HEK293 (cell line): ENCODE measurements around the gene TREM1.

Experiments
- CTCF ChIA-PET: fragments of 350-600 bp; formaldehyde crosslinking; extraction: SDS; loops from one replicate; lab custom pipeline; 2021; ENCODE audit warnings: antibody characterized with exemption; lab: Yijun Ruan, JAX
- POLR2A ChIA-PET: fragments of 300-600 bp; formaldehyde crosslinking; extraction: SDS; loops from one replicate; lab custom pipeline; 2020; ENCODE audit warnings: antibody characterized with exemption, inconsistent platforms; lab: Yijun Ruan, JAX
- H3K27ac ChIP-seq: fragments of 200-500 bp; sonication (Bioruptor generic); 2 replicates; pipeline ENCODE4 v1.5.1; 2014; ENCODE audit warnings: low read depth, low read length, control low read depth, inconsistent platforms; ENCODE audit errors: extremely low read depth
- H3K36me3 ChIP-seq, 2 experiments: fragments of 200-500 bp in 1 of 2; sonication (Bioruptor generic) in 1 of 2; 1 replicate in 1 of 2; 2 replicates in 1 of 2; pipeline ENCODE4 v1.5.1; 2014 to 2017; ENCODE audit warnings: inconsistent platforms in 2 of 2, low read length in 2 of 2; ENCODE audit not compliant: control insufficient read depth in 2 of 2, insufficient read depth in 1 of 2
- H3K4me1 ChIP-seq: fragments of 200-500 bp; sonication (Bioruptor generic); 2 replicates; pipeline ENCODE4 v1.5.1; 2014; ENCODE audit warnings: mild to moderate bottlenecking, low read length, inconsistent platforms; ENCODE audit not compliant: control insufficient read depth, insufficient read depth
- H3K4me3 ChIP-seq: 2 replicates; pipeline ENCODE4 v1.5.1; 2011; ENCODE audit warnings: low read depth, mild to moderate bottlenecking, control low read depth, low read length, moderate library complexity
- H3K9me3 ChIP-seq: fragments of 200-500 bp; sonication (Bioruptor generic); 2 replicates; pipeline ENCODE4 v1.5.1; 2014; ENCODE audit warnings: low read depth, low read length, inconsistent platforms; ENCODE audit not compliant: control insufficient read depth, insufficient read depth
- CTCF ChIP-seq: fragments of 450-650 bp; formaldehyde crosslinking; IDR thresholded peaks from 2 replicates; pipeline ENCODE4 v1.5.1; 2016; ENCODE audit warnings: missing biosample characterization, missing genetic modification characterization
- GLIS1 ChIP-seq: fragments of 450-650 bp; formaldehyde crosslinking; IDR thresholded peaks from 2 replicates; pipeline ENCODE4 v1.5.1; 2016; ENCODE audit warnings: missing biosample characterization, missing genetic modification characterization
- GLIS2 ChIP-seq: fragments of 450-650 bp; formaldehyde crosslinking; IDR thresholded peaks from 2 replicates; pipeline ENCODE4 v1.5.1; 2016; ENCODE audit warnings: missing biosample characterization, missing genetic modification characterization
- KLF1 ChIP-seq: fragments of 450-650 bp; formaldehyde crosslinking; IDR thresholded peaks from 2 replicates; pipeline ENCODE4 v1.5.1; 2016; ENCODE audit warnings: missing biosample characterization, missing genetic modification characterization
- OSR2 ChIP-seq: fragments of 450-650 bp; formaldehyde crosslinking; IDR thresholded peaks from 2 replicates; pipeline ENCODE4 v1.5.1; 2016; ENCODE audit warnings: missing biosample characterization, missing genetic modification characterization
- REPIN1 ChIP-seq: fragments of 450-650 bp; formaldehyde crosslinking; IDR thresholded peaks from 2 replicates; pipeline ENCODE4 v1.5.1; 2017; ENCODE audit warnings: missing biosample characterization, missing genetic modification characterization, low read depth
- SCRT1 ChIP-seq: fragments of 450-650 bp; formaldehyde crosslinking; IDR thresholded peaks from 2 replicates; pipeline ENCODE4 v1.5.1; 2016; ENCODE audit warnings: missing biosample characterization, missing genetic modification characterization, borderline replicate concordance
- SETDB1 ChIP-seq: IDR thresholded peaks from one replicate; pipeline ENCODE4 v1.6.1; 2017; ENCODE audit warnings: mild to moderate bottlenecking, low read length, moderate library complexity, mixed read lengths; ENCODE audit not compliant: insufficient read length
- SP2 ChIP-seq: fragments of 450-650 bp; formaldehyde crosslinking; IDR thresholded peaks from 2 replicates; pipeline ENCODE4 v1.5.1; 2016; ENCODE audit warnings: missing biosample characterization, missing genetic modification characterization
- SP7 ChIP-seq: fragments of 450-650 bp; formaldehyde crosslinking; IDR thresholded peaks from 2 replicates; pipeline ENCODE4 v1.5.1; 2016; ENCODE audit warnings: missing biosample characterization, missing genetic modification characterization
- TRIM28 ChIP-seq: IDR thresholded peaks from 2 replicates; pipeline ENCODE4 v1.6.1; 2011; ENCODE audit warnings: low read length, control low read depth, borderline replicate concordance
- ZBTB1 ChIP-seq: fragments of 450-650 bp; formaldehyde crosslinking; IDR thresholded peaks from 2 replicates; pipeline ENCODE4 v1.5.1; 2016; ENCODE audit warnings: missing biosample characterization, missing genetic modification characterization
- ZBTB17 ChIP-seq: fragments of 450-650 bp; formaldehyde crosslinking; IDR thresholded peaks from 2 replicates; pipeline ENCODE4 v1.5.1; 2016; ENCODE audit warnings: missing biosample characterization, missing genetic modification characterization
- ZBTB20 ChIP-seq: fragments of 450-650 bp; formaldehyde crosslinking; IDR thresholded peaks from 2 replicates; pipeline ENCODE4 v1.5.1; 2016; ENCODE audit warnings: missing biosample characterization, missing genetic modification characterization
- ZBTB26 ChIP-seq: fragments of 450-650 bp; formaldehyde crosslinking; optimal IDR thresholded peaks from 2 replicates; pipeline ENCODE3; 2016; ENCODE audit warnings: missing biosample characterization, mild to moderate bottlenecking, missing genetic modification characterization
- ZBTB48 ChIP-seq: fragments of 450-650 bp; formaldehyde crosslinking; IDR thresholded peaks from 2 replicates; pipeline ENCODE4 v1.5.1; 2016; ENCODE audit warnings: missing biosample characterization, missing genetic modification characterization
- ZBTB49 ChIP-seq: fragments of 450-650 bp; formaldehyde crosslinking; IDR thresholded peaks from 2 replicates; pipeline ENCODE4 v1.5.1; 2016; ENCODE audit warnings: missing biosample characterization, missing genetic modification characterization, low read depth
- ZBTB8A ChIP-seq: fragments of 450-650 bp; formaldehyde crosslinking; IDR thresholded peaks from 2 replicates; pipeline ENCODE4 v1.5.1; 2016; ENCODE audit warnings: missing biosample characterization, missing genetic modification characterization
- ZIC2 ChIP-seq: fragments of 450-650 bp; formaldehyde crosslinking; IDR thresholded peaks from 2 replicates; pipeline ENCODE4 v1.5.1; 2016; ENCODE audit warnings: missing biosample characterization, missing genetic modification characterization
- ZNF184 ChIP-seq: fragments of 450-650 bp; IDR thresholded peaks from 2 replicates; pipeline ENCODE4 v1.5.1; 2018; ENCODE audit warnings: missing biosample characterization, mild to moderate bottlenecking, missing genetic modification characterization
- ZNF2 ChIP-seq: fragments of 450-650 bp; formaldehyde crosslinking; IDR thresholded peaks from 2 replicates; pipeline ENCODE4 v1.5.1; 2016; ENCODE audit warnings: missing biosample characterization, missing genetic modification characterization
- ZNF335 ChIP-seq: fragments of 450-650 bp; formaldehyde crosslinking; conservative IDR thresholded peaks from 2 replicates; pipeline ENCODE4 v1.5.1; 2016; ENCODE audit warnings: missing biosample characterization, missing genetic modification characterization
- ZNF341 ChIP-seq: fragments of 450-650 bp; formaldehyde crosslinking; IDR thresholded peaks from 2 replicates; pipeline ENCODE4; 2016; ENCODE audit warnings: low read depth, missing biosample characterization, missing genetic modification characterization
- ZNF37A ChIP-seq: fragments of 450-650 bp; IDR thresholded peaks from 2 replicates; pipeline ENCODE4 v1.5.1; 2018; ENCODE audit warnings: missing biosample characterization, missing genetic modification characterization
- ZNF433 ChIP-seq: fragments of 450-650 bp; formaldehyde crosslinking; IDR thresholded peaks from 2 replicates; pipeline ENCODE4 v1.5.1; 2016; ENCODE audit warnings: missing biosample characterization, missing genetic modification characterization, low read depth
- ZNF561 ChIP-seq: fragments of 450-650 bp; IDR thresholded peaks from 2 replicates; pipeline ENCODE4 v1.5.1; 2018; ENCODE audit warnings: missing biosample characterization, missing genetic modification characterization, borderline replicate concordance
- ZNF600 ChIP-seq: fragments of 450-650 bp; formaldehyde crosslinking; IDR thresholded peaks from 2 replicates; pipeline ENCODE4 v1.5.1; 2016; ENCODE audit warnings: missing biosample characterization, missing genetic modification characterization
- ZNF623 ChIP-seq: fragments of 450-650 bp; formaldehyde crosslinking; IDR thresholded peaks from 2 replicates; pipeline ENCODE4 v1.5.1; 2016; ENCODE audit warnings: missing biosample characterization, missing genetic modification characterization
- ZNF639 ChIP-seq: fragments of 450-650 bp; formaldehyde crosslinking; IDR thresholded peaks from 2 replicates; pipeline ENCODE4 v1.5.1; 2016; ENCODE audit warnings: missing biosample characterization, missing genetic modification characterization
- ZNF658 ChIP-seq: fragments of 450-650 bp; formaldehyde crosslinking; IDR thresholded peaks from 2 replicates; pipeline ENCODE4; 2016; ENCODE audit warnings: missing biosample characterization, missing genetic modification characterization
- ZNF768 ChIP-seq: fragments of 450-650 bp; formaldehyde crosslinking; IDR thresholded peaks from 2 replicates; pipeline ENCODE4 v1.5.1; 2018; ENCODE audit warnings: missing biosample characterization, mild to moderate bottlenecking, missing genetic modification characterization
- ZNF785 ChIP-seq: fragments of 450-650 bp; formaldehyde crosslinking; IDR thresholded peaks from 2 replicates; pipeline ENCODE4 v1.5.1; 2016; ENCODE audit warnings: missing biosample characterization, missing genetic modification characterization
- ZXDB ChIP-seq: fragments of 450-650 bp; formaldehyde crosslinking; IDR thresholded peaks from 2 replicates; pipeline ENCODE4 v1.5.1; 2016; ENCODE audit warnings: missing biosample characterization, missing genetic modification characterization

Gene TREM1

GRCh38 chr6:41318654-41319565 is 32.4 kb upstream of the TREM1 start:
- no peaks in the 10 kb centered on the region for H3K36me3 ChIP-seq
- H3K4me1 ChIP-seq: peaks cover 9% of the 10 kb centered on the region
- POLR2A ChIA-PET: interaction anchor here (0.9 kb wide), 1 partner anchor 12 kb away, joined by 3 read pairs; no protein-coding TSS in a partner anchor
- no peak overlapping the region for H3K27ac ChIP-seq
- CTCF ChIA-PET: interaction anchor here (0.6 to 8.2 kb wide), 50 partner anchors 9 to 780 kb away, joined by 3 to 177 read pairs (median 4); partner anchors contain the start of genes NCR2 and TREML4
- no peaks in the 10 kb centered on the region for H3K9me3 ChIP-seq
- peak overlapping the region; percentile 26 for H3K4me3 ChIP-seq
- TF ChIP-seq TRIM28: peak; percentile 73; the same call in 1 of the 2 replicates
- peak; percentile 100 for TF ChIP-seq REPIN1 (tag by site-specific recombination)
- peak; percentile 84 for TF ChIP-seq ZNF2 (tag by site-specific recombination)
- peak; percentile 60 for TF ChIP-seq ZXDB (tag by site-specific recombination)
- peak; percentile 70; the same call in 1 of the 2 replicates for TF ChIP-seq ZNF768 (tag by site-specific recombination)
- TF ChIP-seq CTCF (tag by site-specific recombination): peak; percentile 97
- TF ChIP-seq ZNF561: 0 out of 2 replicates have a peak, but pooled peaks have one; percentile 54
- no peak for TF ChIP-seq ZNF785 (tag by site-specific recombination)
- peak; percentile 63 for TF ChIP-seq ZBTB8A
- TF ChIP-seq ZNF184 (tag by site-specific recombination): no peak
- TF ChIP-seq ZNF341 (tag by site-specific recombination): peak; percentile 65
- TF ChIP-seq ZBTB20: peak; percentile 85
- no peak for TF ChIP-seq ZNF658 (tag by site-specific recombination)
- TF ChIP-seq GLIS2: peak; percentile 85
- TF ChIP-seq ZBTB1 (tag by site-specific recombination): no peak
- no peak for TF ChIP-seq SP2
- peak; percentile 98 for TF ChIP-seq ZBTB17 (tag by site-specific recombination)
- TF ChIP-seq ZNF433 (tag by site-specific recombination): no peak
- TF ChIP-seq OSR2 (tag by site-specific recombination): no peak
- peak; percentile 76 for TF ChIP-seq GLIS1 (tag by site-specific recombination)
- TF ChIP-seq ZNF623: no peak
- TF ChIP-seq ZBTB26 (tag by site-specific recombination): peak; percentile 78
- peak; percentile 61 for TF ChIP-seq SP7 (tag by site-specific recombination)
- TF ChIP-seq ZNF639 (tag by site-specific recombination): no peak
- TF ChIP-seq KLF1 (tag by site-specific recombination): no peak
- peak; percentile 68 for TF ChIP-seq ZIC2 (tag by site-specific recombination)
- TF ChIP-seq SCRT1 (tag by site-specific recombination): no peak
- no peak for TF ChIP-seq SETDB1
- peak; percentile 65 for TF ChIP-seq ZNF600
- TF ChIP-seq ZBTB48 (tag by site-specific recombination): peak; percentile 85
- TF ChIP-seq ZBTB49 (tag by site-specific recombination): no peak
- peak; percentile 37; the same call in 1 of the 2 replicates for TF ChIP-seq ZNF335 (tag by site-specific recombination)
- no peak for TF ChIP-seq ZNF37A (tag by site-specific recombination)
